MCF 10A (cell line): Measurements from ENCODE around the gene FIGN. TPM values are rescaled to one million over a fixed set of nuclear protein-coding genes. Genes with fewer than 3 reads are reported as not detected.

Experiments used
- BruUV-seq: library from RNA; stranded (reverse); fragments of 400-500 nt; replicated peaks from 2 replicates; lab custom pipeline; 2021; lab: Mats Ljungman, UMichigan
- CTCF ChIA-PET: fragments of 300-600 bp; sonication (Branson Sonifier 250); formaldehyde crosslinking; extraction: SDS; loops from one replicate; lab custom pipeline; 2021; ENCODE audit warnings: antibody characterized with exemption, inconsistent platforms; lab: Yijun Ruan, JAX
- POLR2A ChIA-PET: fragments of 300-600, 350-650 bp; sonication (Branson Sonifier 250); formaldehyde crosslinking; extraction: SDS; loops from one replicate; lab custom pipeline; 2020; ENCODE audit warnings: antibody characterized with exemption, inconsistent platforms; lab: Yijun Ruan, JAX
- DNase-seq: peaks from one replicate; pipeline ENCODE4 v3.0.0-alpha.2; 2018; ENCODE audit not compliant: unreplicated experiment
- H3K27ac Mint-ChIP-seq: one replicate; pipeline ENCODE4 v1.8.0; 2022; ENCODE audit warnings: mild to moderate bottlenecking, low read depth, mixed read lengths; ENCODE audit not compliant: unreplicated experiment
- H3K27me3 Mint-ChIP-seq: one replicate; pipeline ENCODE4 v1.8.0; 2022; ENCODE audit warnings: mixed read lengths; ENCODE audit not compliant: insufficient read depth, unreplicated experiment
- H3K36me3 Mint-ChIP-seq: one replicate; pipeline ENCODE4 v1.8.0; 2022; ENCODE audit warnings: mild to moderate bottlenecking, moderate library complexity, mixed read lengths; ENCODE audit not compliant: insufficient read depth, unreplicated experiment
- H3K4me1 Mint-ChIP-seq: one replicate; pipeline ENCODE4 v1.8.0; 2022; ENCODE audit warnings: mixed read lengths; ENCODE audit not compliant: insufficient read depth, unreplicated experiment
- H3K4me3 Mint-ChIP-seq: one replicate; pipeline ENCODE4 v1.8.0; 2022; ENCODE audit warnings: mild to moderate bottlenecking, moderate library complexity, mixed read lengths; ENCODE audit not compliant: unreplicated experiment
- H3K9me3 Mint-ChIP-seq: one replicate; pipeline ENCODE4 v1.8.0; 2022; ENCODE audit warnings: mixed read lengths; ENCODE audit not compliant: unreplicated experiment
- CTCF ChIP-seq: fragments of 200-600 bp; IDR thresholded peaks from one replicate; pipeline ENCODE4 v1.8.0; 2022; ENCODE audit warnings: antibody characterized with exemption, mild to moderate bottlenecking; ENCODE audit not compliant: unreplicated experiment
- intact Hi-C: fragments of 100-400 bp; cut with micrococcal nuclease; formaldehyde crosslinking; loops from 2 replicates; pipeline ENCODE4 v1.14.1; 2022
- total RNA-seq: library from RNA; stranded (reverse); gene quantifications from 2 replicates; pipeline ENCODE4 v1.2.3, GENCODE V29; 2022

The FIGN gene
- total RNA-seq, 1 experiment from 2014 or later: 11.7 TPM

- intact Hi-C loops: loop anchor here (5.0 to 10.0 kb wide), 5 partner anchors 48 to 702 kb away; no protein-coding TSS in a partner anchor
- H3K4me1 Mint-ChIP-seq: peaks cover 22% of the 10 kb centered on the region
- CTCF ChIA-PET: interaction anchor here (0.6 to 1.3 kb wide), 4 partner anchors 136 to 1354 kb away, joined by 3 to 5 read pairs (median 4); no protein-coding TSS in a partner anchor
These were observed 5.3 kb downstream of the FIGN start for GRCh38 chr2:163730556-163730955.

DNA sequence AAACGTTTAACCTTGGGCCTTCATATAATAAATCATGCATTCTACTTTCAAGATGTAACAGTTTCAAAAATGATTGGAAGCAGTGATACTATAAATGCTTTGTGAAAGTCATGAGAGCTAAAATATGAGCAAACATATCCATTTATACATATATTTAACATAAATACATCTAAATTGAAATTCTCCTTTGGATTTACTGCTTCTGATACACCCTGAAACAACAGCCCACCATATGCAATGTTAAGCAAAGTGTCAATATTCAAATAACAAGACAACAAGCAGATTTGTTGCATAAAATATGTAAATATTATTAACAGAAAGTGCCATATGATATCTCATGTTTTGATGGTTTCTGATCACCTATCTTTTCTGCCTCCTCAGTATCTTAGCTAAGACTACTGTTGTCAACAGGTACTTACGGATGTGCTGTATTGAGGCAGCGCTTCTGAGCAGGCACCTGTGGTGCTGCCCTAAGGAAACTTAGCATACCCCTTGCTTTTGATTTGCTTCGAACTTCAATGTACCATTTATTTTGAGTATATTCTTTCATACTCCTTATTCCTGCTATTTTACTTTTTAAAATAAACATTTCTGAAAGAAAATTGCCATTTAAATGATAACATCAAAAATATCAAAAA, 6.1 kb downstream of the FIGN start:
- ChIA-PET POLR2A (interaction anchor here (0.7 to 1.3 kb wide), 5 partner anchors 13 to 331 kb away, joined by 3 to 4 read pairs (median 3); no protein-coding TSS in a partner anchor), CTCF (interaction anchor here (0.5 to 1.2 kb wide), 4 partner anchors 62 to 548 kb away, joined by 3 read pairs; no protein-coding TSS in a partner anchor)
- H3K4me3 Mint-ChIP-seq: no peak overlapping the region
- no TSS peak for BruUV-seq
- H3K27me3 Mint-ChIP-seq: no peaks in the 10 kb centered on the region
- H3K4me1 Mint-ChIP-seq: peaks cover 22% of the 10 kb centered on the region
- intact Hi-C loops: loop anchor here (5.0 to 10.0 kb wide), 5 partner anchors 47 to 703 kb away; no protein-coding TSS in a partner anchor
- TF ChIP-seq CTCF: no peak
- H3K9me3 Mint-ChIP-seq: no peaks in the 10 kb centered on the region
- no peak for DNase-seq
- H3K36me3 Mint-ChIP-seq: peaks cover 10% of the 10 kb centered on the region
- peak overlapping the region; percentile 95 for H3K27ac Mint-ChIP-seq

More at GRCh38 chr2:163730556-163730955, 5.3 kb downstream of the FIGN start:
- Mint-ChIP-seq H3K9me3 (no peaks in the 10 kb centered on the region), H3K36me3 (peaks cover 10% of the 10 kb centered on the region), H3K4me3 (peak overlapping the region; percentile 86), H3K27me3 (no peaks in the 10 kb centered on the region), H3K27ac (peak overlapping the region; percentile 95)
- BruUV-seq: no TSS peak
- no peak for DNase-seq
- no peak for TF ChIP-seq CTCF
- POLR2A ChIA-PET: interaction anchor here (0.6 to 1.3 kb wide), 4 partner anchors 12 to 259 kb away, joined by 3 to 4 read pairs (median 3); no protein-coding TSS in a partner anchor

DNA sequence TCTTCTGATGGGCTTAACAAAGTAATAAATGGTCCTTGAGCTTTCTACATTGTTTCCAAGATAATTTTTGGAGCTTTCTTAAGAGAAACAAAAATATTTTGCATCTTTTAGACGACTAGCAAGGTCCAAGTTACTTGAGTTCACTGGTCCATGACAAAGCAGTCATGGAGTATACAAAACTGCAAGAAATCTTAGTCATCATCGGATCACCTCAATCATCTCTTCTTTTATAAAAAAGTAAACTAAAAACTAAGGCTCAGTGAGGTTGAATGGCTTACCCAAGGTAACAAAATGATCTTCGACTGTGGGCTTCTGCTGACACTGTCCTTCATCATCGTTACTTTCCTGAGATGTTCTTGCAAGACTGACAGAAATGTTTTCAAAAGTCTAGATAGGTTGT, 11.9 kb downstream of the FIGN start:
- Mint-ChIP-seq H3K9me3 (no peaks in the 10 kb centered on the region), H3K27ac (no peak overlapping the region), H3K4me1 (peaks cover 4% of the 10 kb centered on the region), H3K4me3 (no peak overlapping the region), H3K36me3 (no peaks in the 10 kb centered on the region), H3K27me3 (no peaks in the 10 kb centered on the region)
- ChIA-PET POLR2A (interaction anchor here (4.0 kb wide), 1 partner anchor 11 kb away, joined by 24 read pairs; the partner anchor contains the start of gene FIGN), CTCF (interaction anchor here (0.6 to 1.0 kb wide), 3 partner anchors 9 to 343 kb away, joined by 3 to 5 read pairs (median 3); no protein-coding TSS in a partner anchor)
- TF ChIP-seq CTCF: no peak
- no TSS peak for BruUV-seq
- intact Hi-C loops: no loop called here
- no peak for DNase-seq

- Mint-ChIP-seq H3K27me3 (no peaks in the 10 kb centered on the region), H3K4me1 (peaks cover 5% of the 10 kb centered on the region), H3K9me3 (no peaks in the 10 kb centered on the region), H3K27ac (no peak overlapping the region), H3K36me3 (no peaks in the 10 kb centered on the region), H3K4me3 (no peak overlapping the region)
- CTCF ChIA-PET: interaction anchor here (0.6 kb wide), 2 partner anchors 23 to 35 kb away, joined by 3 to 6 read pairs; no protein-coding TSS in a partner anchor
- no TSS peak for BruUV-seq
- TF ChIP-seq CTCF: no peak
- no peak for DNase-seq
- POLR2A ChIA-PET: interaction anchor here (0.5 to 4.0 kb wide), 3 partner anchors 8 to 54 kb away, joined by 3 to 24 read pairs (median 3); partner anchors contain the start of gene FIGN
- intact Hi-C loops: no loop called here
These were observed 12.5 kb downstream of the FIGN start for GRCh38 chr2:163723348-163723747.
